Measurements from ENCODE around the gene TPCN2.

Gene TPCN2

DNA sequence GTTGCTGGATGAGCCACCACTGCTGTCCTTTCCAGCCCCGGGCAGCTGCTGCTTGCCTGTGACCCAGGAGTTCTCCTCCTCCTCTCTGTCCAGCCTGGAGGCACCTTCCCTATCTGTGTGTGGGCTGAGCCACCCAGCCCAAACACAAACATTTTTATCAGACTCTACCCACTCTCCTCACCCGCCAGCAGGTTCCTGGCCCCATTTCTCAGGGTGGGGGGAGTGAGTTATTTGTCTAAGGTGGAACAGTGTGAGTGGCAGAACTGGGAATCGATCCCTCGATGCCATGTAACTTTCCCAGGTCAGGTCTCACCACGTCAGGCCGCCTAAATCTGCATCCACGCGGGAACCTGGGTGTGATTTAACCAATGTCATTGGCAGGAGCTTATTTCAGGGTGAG, 86.2 kb downstream of the TPCN2 start:
- no peak for ATAC-seq (ENCODE audit: insufficient read depth, low read depth)
- no peak for TF ChIP-seq EZH2 (IDR thresholded peaks at IDR 0.05; ENCODE audit: borderline replicate concordance, low read depth, low read length, severe bottlenecking)
- TF ChIP-seq, protein P1, sequence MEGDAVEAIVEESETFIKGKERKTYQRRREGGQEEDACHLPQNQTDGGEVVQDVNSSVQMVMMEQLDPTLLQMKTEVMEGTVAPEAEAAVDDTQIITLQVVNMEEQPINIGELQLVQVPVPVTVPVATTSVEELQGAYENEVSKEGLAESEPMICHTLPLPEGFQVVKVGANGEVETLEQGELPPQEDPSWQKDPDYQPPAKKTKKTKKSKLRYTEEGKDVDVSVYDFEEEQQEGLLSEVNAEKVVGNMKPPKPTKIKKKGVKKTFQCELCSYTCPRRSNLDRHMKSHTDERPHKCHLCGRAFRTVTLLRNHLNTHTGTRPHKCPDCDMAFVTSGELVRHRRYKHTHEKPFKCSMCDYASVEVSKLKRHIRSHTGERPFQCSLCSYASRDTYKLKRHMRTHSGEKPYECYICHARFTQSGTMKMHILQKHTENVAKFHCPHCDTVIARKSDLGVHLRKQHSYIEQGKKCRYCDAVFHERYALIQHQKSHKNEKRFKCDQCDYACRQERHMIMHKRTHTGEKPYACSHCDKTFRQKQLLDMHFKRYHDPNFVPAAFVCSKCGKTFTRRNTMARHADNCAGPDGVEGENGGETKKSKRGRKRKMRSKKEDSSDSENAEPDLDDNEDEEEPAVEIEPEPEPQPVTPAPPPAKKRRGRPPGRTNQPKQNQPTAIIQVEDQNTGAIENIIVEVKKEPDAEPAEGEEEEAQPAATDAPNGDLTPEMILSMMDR (IDR thresholded peaks at IDR 0.05; ENCODE audit: borderline replicate concordance, extremely low read depth, low read length, poor library complexity, severe bottlenecking), result no peak
- no peak overlapping the region for H3K9ac ChIP-seq (ENCODE audit: low read depth, low read length)
- H2AFZ ChIP-seq (ENCODE audit: low read depth, low read length), result no peak overlapping the region
- H3K4me1 ChIP-seq (ENCODE audit: insufficient read depth, low read length), result no peaks in the 10 kb centered on the region
- no peak overlapping the region for H3K27ac ChIP-seq (ENCODE audit: low read length)
- H4K20me1 ChIP-seq (ENCODE audit: insufficient read depth, low read length), result no peaks in the 10 kb centered on the region
- H3K27me3 ChIP-seq (ENCODE audit: insufficient read depth, low read length, poor library complexity), result no peaks in the 10 kb centered on the region
- no peak for DNase-seq
- H3K9me3 ChIP-seq (ENCODE audit: insufficient read depth, low read length, severe bottlenecking), result no peaks in the 10 kb centered on the region
- no peak overlapping the region for H3K4me3 ChIP-seq (ENCODE audit: low read depth in 1 of 2, low read length in 2 of 2)
- H3K36me3 ChIP-seq (ENCODE audit: insufficient read depth, low read length), result no peaks in the 10 kb centered on the region
- H3K4me2 ChIP-seq (ENCODE audit: insufficient read depth, low read length), result no peak overlapping the region
- no peaks in the 10 kb centered on the region for H3K79me2 ChIP-seq (ENCODE audit: insufficient read depth, low read length)

- Histone ChIP-seq H3K4me1 (ENCODE audit: insufficient read depth, low read length) (no peaks in the 10 kb centered on the region), H3K4me2 (ENCODE audit: insufficient read depth, low read length) (no peak overlapping the region), H3K79me2 (ENCODE audit: insufficient read depth, low read length) (no peaks in the 10 kb centered on the region), H3K9ac (ENCODE audit: low read depth, low read length) (no peak overlapping the region), H3K9me3 (ENCODE audit: insufficient read depth, low read length, severe bottlenecking) (no peaks in the 10 kb centered on the region), H2AFZ (ENCODE audit: low read depth, low read length) (no peak overlapping the region), H3K36me3 (ENCODE audit: insufficient read depth, low read length) (no peaks in the 10 kb centered on the region), H3K27ac (ENCODE audit: low read length) (no peak overlapping the region), H3K27me3 (ENCODE audit: insufficient read depth, low read length, poor library complexity) (no peaks in the 10 kb centered on the region), H4K20me1 (ENCODE audit: insufficient read depth, low read length) (no peaks in the 10 kb centered on the region), H3K4me3 (ENCODE audit: low read depth in 1 of 2, low read length in 2 of 2) (no peak overlapping the region)
- TF ChIP-seq, protein P1 (IDR thresholded peaks at IDR 0.05; ENCODE audit: borderline replicate concordance, extremely low read depth, low read length, poor library complexity, severe bottlenecking), result no peak
- TF ChIP-seq EZH2 (IDR thresholded peaks at IDR 0.05; ENCODE audit: borderline replicate concordance, low read depth, low read length, severe bottlenecking), result no peak
- no peak for DNase-seq
- no peak for ATAC-seq (ENCODE audit: insufficient read depth, low read depth)
Observed at GRCh38 chr11:69135420-69136363, 87.0 kb downstream of the TPCN2 start.

- Histone ChIP-seq H2AFZ (ENCODE audit: low read depth, low read length) (no peak overlapping the region), H3K27me3 (ENCODE audit: insufficient read depth, low read length, poor library complexity) (no peaks in the 10 kb centered on the region), H3K9ac (ENCODE audit: low read depth, low read length) (no peak overlapping the region), H3K4me3 (ENCODE audit: low read depth in 1 of 2, low read length in 2 of 2) (no peak overlapping the region), H3K4me2 (ENCODE audit: insufficient read depth, low read length) (no peak overlapping the region), H3K36me3 (ENCODE audit: insufficient read depth, low read length) (no peaks in the 10 kb centered on the region), H3K27ac (ENCODE audit: low read length) (no peak overlapping the region), H3K4me1 (ENCODE audit: insufficient read depth, low read length) (no peaks in the 10 kb centered on the region), H3K79me2 (ENCODE audit: insufficient read depth, low read length) (no peaks in the 10 kb centered on the region), H3K9me3 (ENCODE audit: insufficient read depth, low read length, severe bottlenecking) (no peaks in the 10 kb centered on the region), H4K20me1 (ENCODE audit: insufficient read depth, low read length) (no peaks in the 10 kb centered on the region)
- ATAC-seq (ENCODE audit: insufficient read depth, low read depth), result no peak
- DNase-seq, result no peak
- TF ChIP-seq EZH2 (IDR thresholded peaks at IDR 0.05; ENCODE audit: borderline replicate concordance, low read depth, low read length, severe bottlenecking), result no peak
- TF ChIP-seq, protein P1 (IDR thresholded peaks at IDR 0.05; ENCODE audit: borderline replicate concordance, extremely low read depth, low read length, poor library complexity, severe bottlenecking), result no peak
Observed at GRCh38 chr11:69136471-69136870, 87.7 kb downstream of the TPCN2 start.

Measured in DND-41 (cell line).